ENCODE results near the gene OTC.

- TF ChIP-seq CTCF (IDR thresholded peaks at IDR 0.05; ENCODE audit: insufficient read depth, low read length), result peak; percentile 57
- TF ChIP-seq REST (IDR thresholded peaks at IDR 0.05; ENCODE audit: insufficient replicate concordance, low read depth), result no peak
Observed at GRCh38 chrX:38327007-38327774, 25.2 kb upstream of the OTC start, which contains the start of gene RPGR.

Data from HL-60 (cell line).